Esophagus muscularis mucosa (tissue), 4 donors: ENCODE results near the gene WSCD2.

Experiments
- CTCF ChIP-seq, 3 experiments: fragments of 200-600 bp in 2 of 3; fragments of 450-650 bp in 1 of 3; sonication (generic) in 2 of 3; IDR thresholded peaks; one replicate each; pipeline ENCODE4 v1.5.1; 2017 to 2019; ENCODE audit warnings: antibody characterized with exemption in 3 of 3, mild to moderate bottlenecking in 2 of 3, moderate library complexity in 1 of 3
- EP300 ChIP-seq: sonication (generic); formaldehyde crosslinking; IDR thresholded peaks from one replicate; pipeline ENCODE4 v1.6.1; 2017; ENCODE audit warnings: antibody characterized with exemption
- POLR2A ChIP-seq: fragments of 450-650 bp; IDR thresholded peaks from one replicate; pipeline ENCODE4 v1.6.1; 2017; ENCODE audit warnings: antibody characterized with exemption, moderate library complexity, mild to moderate bottlenecking, low read depth
- POLR2AphosphoS5 ChIP-seq, 2 donors: sonication (generic); formaldehyde crosslinking; IDR thresholded peaks; one replicate each; pipeline ENCODE4 v1.6.1; 2017; ENCODE audit warnings: antibody characterized with exemption in 2 of 2

- TF ChIP-seq CTCF (IDR thresholded peaks at IDR 0.05) (no peak), POLR2AphosphoS5 (IDR thresholded peaks at IDR 0.05) (no peak), POLR2A (no peak), EP300 (no peak)
Observed at GRCh38 chr12:108117163-108117849, 11.8 kb upstream of the WSCD2 start.
